Stimulated activated naive B cell treated with anti-CD40 and anti-IgM and Interleukin-4, amounts not matched to agents 10 μg/mL and 1 μg/mL and 100 μg/mL, for 72 hours (primary cell): ENCODE measurements around the gene PIF1.
A peak's percentile ranks its signal among the peaks of the same experiment; 100 is the strongest.
"Not testable (repeated sequence)": the region's sequence is repeated elsewhere in the genome, so short reads cannot be mapped to it uniquely, and the experiment has no call there.

Source experiments
- ATAC-seq, 2 donors: fragments of 150-1000 bp; cut with Tn5 transposase; replicated peaks; 2 replicates each; pipeline ENCODE4 v1.10.0; 2021; ENCODE audit warnings: moderate library complexity in 1 of 2
- DNase-seq: peaks from one replicate; pipeline ENCODE4 v3.0.0; 2021
- H3K27ac Mint-ChIP-seq: one replicate; pipeline ENCODE4 v1.8.0; 2022; ENCODE audit warnings: mild to moderate bottlenecking, mixed read lengths
- H3K27me3 Mint-ChIP-seq, 2 donors: one replicate each; pipeline ENCODE4 v1.8.0; 2022; ENCODE audit warnings: mixed read lengths in 2 of 2
- H3K36me3 Mint-ChIP-seq, 2 donors: one replicate each; pipeline ENCODE4 v1.8.0; 2022; ENCODE audit warnings: mixed read lengths in 2 of 2, mild to moderate bottlenecking in 1 of 2
- H3K4me1 Mint-ChIP-seq, 2 donors: one replicate each; pipeline ENCODE4 v1.8.0; 2022; ENCODE audit warnings: mixed read lengths in 2 of 2, mild to moderate bottlenecking in 1 of 2
- H3K4me3 Mint-ChIP-seq, 2 donors: one replicate each; pipeline ENCODE4 v1.8.0; 2022; ENCODE audit warnings: mild to moderate bottlenecking in 2 of 2, mixed read lengths in 2 of 2, moderate library complexity in 1 of 2
- H3K9me3 Mint-ChIP-seq, 2 donors: one replicate each; pipeline ENCODE4 v1.8.0; 2022; ENCODE audit warnings: mixed read lengths in 2 of 2, mild to moderate bottlenecking in 1 of 2

The PIF1 gene

DNA sequence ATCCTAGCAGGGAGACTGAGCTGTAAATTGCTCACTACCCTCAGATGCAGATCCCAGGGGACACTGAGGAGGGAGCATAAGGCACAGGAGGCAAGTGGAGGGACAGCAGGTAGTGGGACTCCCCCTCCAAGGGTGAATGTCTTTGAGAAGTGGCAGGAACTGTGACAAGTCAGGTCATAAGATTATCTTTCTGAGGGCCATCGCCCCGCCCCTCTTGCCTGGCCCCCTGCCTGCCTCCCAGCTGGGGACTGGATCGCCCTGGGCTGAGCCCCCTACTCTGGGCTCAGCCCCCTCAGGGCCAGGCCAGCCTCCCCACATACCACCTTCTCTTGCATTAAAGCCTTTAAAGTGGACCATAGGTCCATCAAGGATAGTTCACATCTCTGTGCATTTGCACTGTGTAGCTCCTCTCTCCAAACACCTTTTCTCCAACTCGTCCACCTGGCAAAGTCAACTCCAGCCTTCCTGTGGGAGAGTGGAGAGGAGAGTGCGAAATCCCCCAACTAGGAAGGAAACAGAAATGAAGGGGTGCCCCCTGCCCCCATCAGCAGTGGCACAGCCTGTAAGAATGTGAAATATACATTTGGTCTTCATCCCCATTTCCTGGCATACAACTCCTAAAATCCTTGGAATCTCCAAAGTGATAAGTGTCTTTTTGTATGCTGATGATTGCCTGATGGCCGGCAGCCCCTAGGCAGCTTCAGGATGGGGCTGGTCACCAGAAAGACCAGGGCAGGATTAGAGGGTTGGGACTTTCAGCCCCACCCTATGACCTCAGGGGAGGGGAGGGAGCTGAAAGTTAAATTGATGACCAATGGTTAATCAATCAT is 14.7 kb downstream of the PIF1 start:
- no peak overlapping the region for H3K4me3 Mint-ChIP-seq
- peaks cover 41 to 56% of the 10 kb centered on the region in 2 donors for H3K4me1 Mint-ChIP-seq
- H3K27ac Mint-ChIP-seq: peak overlapping the region; percentile 90
- ATAC-seq (peak in 1 of 2 donors; percentile 28), DNase-seq (peak; percentile 24)
- no peaks in the 10 kb centered on the region for H3K9me3 Mint-ChIP-seq
- H3K36me3 Mint-ChIP-seq: no peaks in the 10 kb centered on the region
- peaks cover 0 to 6% of the 10 kb centered on the region in 2 donors for H3K27me3 Mint-ChIP-seq

GRCh38 chr15:64809649-64810496 is 15.6 kb downstream of the PIF1 start:
- Mint-ChIP-seq H3K4me3 (no peak overlapping the region), H3K4me1 (peaks cover 41 to 55% of the 10 kb centered on the region in 2 donors), H3K36me3 (no peaks in the 10 kb centered on the region), H3K27me3 (peaks cover 0 to 6% of the 10 kb centered on the region in 2 donors), H3K9me3 (no peaks in the 10 kb centered on the region), H3K27ac (peak overlapping the region; percentile 80)
- DNase-seq (peak; percentile 37), ATAC-seq (peak in 1 of 2 donors; percentile 18)

DNA sequence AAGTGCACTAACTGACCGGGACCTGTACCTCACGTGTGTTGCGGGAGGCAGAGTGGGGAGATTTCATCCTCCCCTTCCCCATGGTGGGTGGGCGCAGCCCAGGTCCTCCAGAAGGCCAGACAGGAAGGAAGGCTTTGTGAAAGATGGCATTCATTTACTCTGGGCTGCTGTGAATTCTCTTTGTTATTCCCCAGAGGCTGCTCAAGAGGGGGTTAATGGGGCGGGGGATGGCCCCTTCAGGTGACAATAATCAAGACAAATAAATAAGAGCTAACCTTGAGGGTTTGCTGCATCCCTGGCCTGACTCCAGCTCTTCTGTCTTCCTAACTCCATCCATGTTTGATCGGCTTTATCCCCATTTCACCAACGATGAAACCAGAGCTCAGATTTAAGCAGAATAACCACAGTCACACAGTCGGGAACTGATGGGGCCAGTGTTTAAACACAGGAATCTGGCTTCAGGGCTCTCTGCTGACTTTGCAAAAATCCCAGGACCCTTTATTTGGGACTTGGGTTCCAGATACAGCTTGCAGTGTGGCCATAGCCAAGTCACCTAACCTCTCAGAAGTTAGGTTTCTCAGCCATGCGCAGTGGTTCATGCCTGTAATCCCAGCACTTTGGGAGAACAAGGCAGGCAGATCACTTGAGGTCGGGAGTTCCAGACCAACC is 16.5 kb downstream of the PIF1 start:
- no peak for ATAC-seq
- H3K36me3 Mint-ChIP-seq: no peaks in the 10 kb centered on the region
- H3K27ac Mint-ChIP-seq: peak overlapping the region; percentile 42
- H3K9me3 Mint-ChIP-seq: no peaks in the 10 kb centered on the region
- H3K4me1 Mint-ChIP-seq: peaks cover 41 to 50% of the 10 kb centered on the region in 2 donors
- H3K4me3 Mint-ChIP-seq: no peak overlapping the region
- peaks cover 0 to 11% of the 10 kb centered on the region in 2 donors for H3K27me3 Mint-ChIP-seq
- no peak for DNase-seq

GRCh38 chr15:64807751-64808222 is 17.7 kb downstream of the PIF1 start:
- Mint-ChIP-seq H3K27me3 (peaks cover 0 to 11% of the 10 kb centered on the region in 2 donors), H3K4me1 (peaks cover 32 to 40% of the 10 kb centered on the region in 2 donors), H3K4me3 (no peak overlapping the region), H3K27ac (no peak overlapping the region), H3K36me3 (no peaks in the 10 kb centered on the region), H3K9me3 (no peaks in the 10 kb centered on the region)
- DNase-seq (no peak), ATAC-seq (no peak)

DNA sequence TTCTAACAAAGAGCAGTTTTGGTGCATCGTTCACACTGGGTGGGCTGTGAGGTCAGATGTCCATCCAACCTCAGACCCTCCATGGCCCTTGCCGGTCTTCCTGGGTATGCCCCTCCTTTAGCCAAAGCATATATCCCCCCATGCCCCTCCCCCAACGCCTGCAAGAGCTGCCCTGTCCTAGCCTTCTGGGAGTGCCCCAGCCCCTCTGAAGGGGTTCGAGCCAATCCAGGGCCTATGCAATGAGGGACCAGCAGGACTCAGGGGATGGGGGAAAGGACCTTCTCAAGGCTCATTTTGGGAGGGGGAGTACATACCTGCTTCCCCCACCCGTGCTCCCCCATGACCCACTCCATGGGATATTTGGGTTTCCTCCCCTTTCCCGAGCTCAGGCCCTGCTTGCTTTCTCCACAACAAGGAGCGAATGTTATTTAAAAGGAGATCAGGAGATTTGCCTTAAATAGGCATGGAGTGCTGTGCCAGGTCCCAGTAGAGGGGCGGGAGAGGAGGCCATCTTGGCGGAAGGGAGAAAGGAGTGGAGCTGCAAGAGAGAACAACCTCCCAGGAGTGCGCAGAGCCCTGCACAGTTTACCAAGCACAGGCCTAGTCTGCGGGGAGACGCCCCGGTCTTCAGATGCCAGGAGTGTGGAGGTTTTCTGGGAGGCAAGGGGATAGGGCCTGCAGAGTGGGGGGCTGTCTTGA is 18.2 kb downstream of the PIF1 start:
- Mint-ChIP-seq H3K4me3 (no peak overlapping the region), H3K9me3 (no peaks in the 10 kb centered on the region), H3K27me3 (peaks cover 0 to 11% of the 10 kb centered on the region in 2 donors), H3K4me1 (peaks cover 27 to 37% of the 10 kb centered on the region in 2 donors), H3K36me3 (no peaks in the 10 kb centered on the region), H3K27ac (peak overlapping the region; percentile 81)
- DNase-seq (no peak), ATAC-seq (no peak)

DNA sequence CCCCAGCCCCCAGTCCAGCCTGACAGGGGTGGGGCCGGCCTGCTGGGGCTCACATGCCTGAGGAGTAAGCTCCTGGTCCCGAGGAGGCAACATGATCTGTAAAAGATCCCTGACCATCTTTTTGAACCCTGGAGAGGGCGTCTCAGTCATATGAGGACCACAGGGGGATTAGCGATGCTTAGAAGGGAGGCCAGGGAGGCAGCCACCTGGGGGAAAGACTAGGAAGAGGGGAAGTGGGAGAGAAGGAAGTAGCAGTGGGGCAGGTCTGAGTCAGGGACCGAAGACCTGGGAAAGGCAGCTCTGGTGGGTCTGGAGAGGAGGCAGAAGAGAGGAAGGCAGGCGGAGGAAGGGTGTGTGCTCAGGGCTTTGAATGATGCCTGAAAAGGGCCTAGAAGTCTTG is 18.9 kb downstream of the PIF1 start:
- no peaks in the 10 kb centered on the region for H3K9me3 Mint-ChIP-seq
- DNase-seq (no peak), ATAC-seq (no peak)
- no peak overlapping the region for H3K4me3 Mint-ChIP-seq
- H3K4me1 Mint-ChIP-seq: peaks cover 20 to 35% of the 10 kb centered on the region in 2 donors
- no peaks in the 10 kb centered on the region for H3K36me3 Mint-ChIP-seq
- H3K27me3 Mint-ChIP-seq: peaks cover 0 to 11% of the 10 kb centered on the region in 2 donors
- H3K27ac Mint-ChIP-seq: peak overlapping the region; percentile 16

GRCh38 chr15:64804619-64805018 is 20.8 kb downstream of the PIF1 start:
- DNase-seq: no peak
- Mint-ChIP-seq H3K9me3 (no peaks in the 10 kb centered on the region), H3K36me3 (no peaks in the 10 kb centered on the region), H3K27ac (no peak overlapping the region), H3K4me1 (peaks cover 3 to 16% of the 10 kb centered on the region in 2 donors), H3K4me3 (no peak overlapping the region), H3K27me3 (peaks cover 0 to 11% of the 10 kb centered on the region in 2 donors)
- no peak for ATAC-seq

DNA sequence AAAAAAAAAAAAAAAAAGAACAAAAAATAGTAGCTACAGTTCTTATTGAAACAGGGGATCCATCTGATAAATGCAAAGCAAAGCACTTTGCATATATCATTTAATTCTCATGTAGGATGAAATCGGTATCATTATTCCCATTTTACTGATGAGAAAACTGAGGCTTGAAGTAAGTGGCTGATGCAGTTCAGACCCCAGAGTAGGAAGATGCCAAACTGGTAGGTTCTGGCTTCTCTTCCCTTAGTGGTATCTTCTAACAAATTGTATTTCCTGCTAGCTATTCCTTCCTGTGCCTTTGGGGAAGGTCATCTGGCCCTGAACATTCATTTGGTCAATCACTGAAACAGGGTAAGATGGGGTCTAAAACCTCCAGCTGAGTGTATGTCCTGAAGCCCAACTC is 21.9 kb downstream of the PIF1 start:
- H3K36me3 Mint-ChIP-seq: no peaks in the 10 kb centered on the region
- peaks cover 0 to 7% of the 10 kb centered on the region in 2 donors for H3K27me3 Mint-ChIP-seq
- DNase-seq (no peak), ATAC-seq (no peak)
- H3K27ac Mint-ChIP-seq: no peak overlapping the region
- peaks cover 2 to 12% of the 10 kb centered on the region in 2 donors for H3K4me1 Mint-ChIP-seq
- H3K9me3 Mint-ChIP-seq: no peaks in the 10 kb centered on the region
- H3K4me3 Mint-ChIP-seq: no peak overlapping the region

GRCh38 chr15:64800476-64800875 is 25.0 kb downstream of the PIF1 start:
- H3K27me3 Mint-ChIP-seq: peaks cover 0 to 6% of the 10 kb centered on the region in 2 donors

DNA sequence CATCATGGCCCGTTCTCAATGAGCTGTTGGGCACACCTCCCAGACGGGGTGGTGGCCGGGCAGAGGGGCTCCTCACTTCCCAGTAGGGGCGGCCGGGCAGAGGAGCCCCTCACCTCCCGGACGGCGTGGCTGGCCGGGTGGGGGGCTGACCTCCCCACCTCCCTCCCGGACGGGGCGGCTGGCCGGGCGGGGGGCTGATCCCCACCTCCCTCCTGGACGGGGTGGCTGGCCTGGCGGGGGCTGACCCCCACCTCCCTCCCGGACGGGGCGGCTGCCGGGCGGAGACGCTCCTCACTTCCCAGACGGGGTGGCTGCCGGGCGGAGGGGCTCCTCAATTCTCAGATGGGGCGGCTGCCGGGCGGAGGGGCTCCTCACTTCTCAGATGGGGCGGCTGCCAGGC is 26.5 kb downstream of the PIF1 start:
- H3K27ac Mint-ChIP-seq, H3K9me3 Mint-ChIP-seq, ATAC-seq, H3K4me3 Mint-ChIP-seq, H3K4me1 Mint-ChIP-seq, H3K27me3 Mint-ChIP-seq, DNase-seq, H3K36me3 Mint-ChIP-seq: not testable (repeated sequence)

More at GRCh38 chr15:64800476-64800875, 25.0 kb downstream of the PIF1 start:
- no peaks in the 10 kb centered on the region for H3K36me3 Mint-ChIP-seq
- H3K4me3 Mint-ChIP-seq: no peak overlapping the region
- DNase-seq (no peak), ATAC-seq (no peak)
- no peak overlapping the region for H3K27ac Mint-ChIP-seq
- H3K9me3 Mint-ChIP-seq: no peaks in the 10 kb centered on the region
- H3K4me1 Mint-ChIP-seq: peaks cover 0 to 8% of the 10 kb centered on the region in 2 donors

DNA sequence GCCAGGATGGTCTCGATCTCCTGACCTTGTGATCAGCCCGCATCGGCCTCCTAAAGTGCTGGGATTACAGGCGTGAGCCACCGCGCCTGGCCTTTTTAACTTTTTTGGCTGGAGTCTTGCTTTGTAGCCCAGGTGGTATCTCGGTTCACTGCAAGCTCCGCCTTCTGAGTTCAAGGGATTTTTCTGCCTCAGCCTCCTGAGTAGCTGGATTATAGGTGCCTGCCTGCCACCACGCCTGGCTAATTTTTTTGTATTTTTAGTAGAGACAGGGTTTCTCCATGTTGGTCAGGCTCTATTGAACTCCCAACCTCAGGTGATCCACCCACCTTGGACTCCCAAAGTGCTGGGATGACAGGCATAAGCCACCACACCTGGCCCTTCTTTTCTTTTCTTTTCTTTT is 29.5 kb downstream of the PIF1 start:
- not testable (repeated sequence) for H3K27me3 Mint-ChIP-seq, ATAC-seq, H3K36me3 Mint-ChIP-seq, DNase-seq, H3K4me1 Mint-ChIP-seq, H3K4me3 Mint-ChIP-seq, H3K9me3 Mint-ChIP-seq, H3K27ac Mint-ChIP-seq

- H3K36me3 Mint-ChIP-seq, ATAC-seq, H3K9me3 Mint-ChIP-seq, H3K27me3 Mint-ChIP-seq, DNase-seq, H3K27ac Mint-ChIP-seq, H3K4me3 Mint-ChIP-seq, H3K4me1 Mint-ChIP-seq: not testable (repeated sequence)
Observed at GRCh38 chr15:64795299-64795698, 30.1 kb downstream of the PIF1 start.

DNA sequence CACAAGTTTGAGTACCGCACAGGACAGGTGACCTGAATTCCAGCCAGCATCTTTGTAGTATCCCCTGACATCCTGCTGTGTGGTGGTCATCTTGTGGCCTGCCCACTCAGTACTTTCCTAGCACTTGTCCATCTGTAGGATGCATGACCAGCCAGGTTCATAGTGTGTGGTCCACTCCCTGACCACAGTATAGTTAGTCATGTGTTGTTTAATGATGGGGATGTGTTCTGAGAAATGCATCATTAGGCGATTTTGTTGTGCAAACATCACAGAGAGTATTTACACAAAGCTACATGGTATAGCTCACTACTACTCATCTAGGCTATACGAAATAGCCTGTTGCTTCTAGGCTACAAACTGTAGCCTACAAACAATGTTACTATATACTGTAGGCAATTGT is 33.2 kb downstream of the PIF1 start:
- no peaks in the 10 kb centered on the region for H3K9me3 Mint-ChIP-seq
- no peaks in the 10 kb centered on the region for H3K4me1 Mint-ChIP-seq
- no peak for ATAC-seq

DNA sequence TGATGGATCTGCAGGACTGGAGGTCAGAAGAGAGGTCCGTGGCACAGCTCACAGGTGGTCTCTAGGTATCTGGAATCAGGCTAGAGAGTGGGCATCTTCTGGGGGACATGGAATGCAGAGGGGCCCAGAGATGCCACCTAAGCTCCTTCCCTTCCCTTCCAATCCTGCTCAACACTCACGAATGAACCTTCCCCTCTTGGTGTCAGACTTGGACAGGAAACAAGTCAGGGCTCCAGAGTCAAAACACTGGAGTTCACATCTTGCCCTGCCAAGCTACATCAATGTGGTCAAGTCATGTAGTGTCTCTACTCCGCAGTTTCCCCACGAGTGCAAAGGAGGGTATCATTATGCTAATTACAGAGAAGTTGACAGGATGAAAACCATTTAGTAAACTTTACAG is 34.0 kb downstream of the PIF1 start:
- no peak for ATAC-seq
- no peaks in the 10 kb centered on the region for H3K9me3 Mint-ChIP-seq
- no peak overlapping the region for H3K27ac Mint-ChIP-seq
- H3K36me3 Mint-ChIP-seq: no peaks in the 10 kb centered on the region
- no peaks in the 10 kb centered on the region for H3K4me1 Mint-ChIP-seq
- no peak overlapping the region for H3K4me3 Mint-ChIP-seq
- H3K27me3 Mint-ChIP-seq: no peaks in the 10 kb centered on the region
- DNase-seq: no peak

More for the DNA sequence above, 33.2 kb downstream of the PIF1 start:
- no peak for DNase-seq
- Mint-ChIP-seq H3K4me3 (no peak overlapping the region), H3K36me3 (no peaks in the 10 kb centered on the region), H3K27ac (no peak overlapping the region), H3K27me3 (no peaks in the 10 kb centered on the region)
